Measurements from ENCODE around the gene GLT6D1.

GLT6D1 gene

DNA sequence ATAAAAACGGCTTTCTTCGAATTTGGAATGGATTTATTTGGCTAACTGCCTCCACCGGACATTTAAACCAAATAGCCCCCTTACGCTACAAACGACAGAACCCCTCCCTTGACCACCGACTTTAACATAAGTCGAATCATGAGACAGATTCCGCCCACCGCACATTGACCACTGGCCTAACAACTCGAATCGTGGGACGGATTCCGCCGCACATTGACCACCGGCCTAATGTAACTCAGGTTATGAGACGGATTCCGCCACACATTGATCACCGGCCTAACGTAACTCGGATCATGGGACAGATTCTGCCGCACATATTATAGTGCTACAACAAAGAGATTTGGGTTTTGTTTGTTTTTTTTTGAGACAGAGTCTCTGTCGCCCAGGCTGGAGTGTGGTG is 21.1 kb upstream of the GLT6D1 start:
- DNase-seq (ENCODE audit: insufficient read length, low spot score), result no peak
- no peak for FAIRE-seq
- TF ChIP-seq POLR2A (IDR thresholded peaks at IDR 0.05; ENCODE audit: low read depth, low read length) (no peak), TAF1 (IDR thresholded peaks at IDR 0.05; ENCODE audit: low read depth, low read length) (no peak), SPI1 (IDR thresholded peaks at IDR 0.05; ENCODE audit: low read depth, low read length) (no peak), POLR2AphosphoS5 (IDR thresholded peaks at IDR 0.05; ENCODE audit: low read depth, low read length) (no peak), POU2F2 (IDR thresholded peaks at IDR 0.05; ENCODE audit: low read depth, low read length) (no peak), PAX5 (IDR thresholded peaks at IDR 0.05; ENCODE audit: insufficient read depth, low read length, severe bottlenecking) (no peak)

DNA sequence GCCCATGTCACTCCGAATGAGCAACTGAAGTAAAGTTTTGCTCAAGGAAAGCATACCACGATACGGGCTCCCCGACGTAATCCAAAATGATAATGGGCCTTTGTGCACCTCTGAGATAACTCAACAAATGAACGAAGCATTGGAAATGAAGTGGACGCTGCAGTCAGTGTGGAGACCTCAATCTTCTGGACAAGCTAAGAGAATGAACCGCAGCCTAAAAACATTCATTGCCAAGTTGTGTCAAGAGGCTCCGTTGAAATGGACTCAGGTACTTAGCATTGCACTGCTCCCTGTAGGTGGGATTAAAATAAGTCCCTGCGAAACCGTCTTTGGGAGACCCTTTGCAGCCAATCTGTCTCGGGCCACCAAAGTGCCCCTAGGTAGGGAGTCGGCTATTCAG is 19.9 kb upstream of the GLT6D1 start:
- DNase-seq (ENCODE audit: insufficient read length, low spot score) (no peak), FAIRE-seq (no peak)
- TF ChIP-seq POLR2AphosphoS5 (IDR thresholded peaks at IDR 0.05; ENCODE audit: low read depth, low read length) (no peak), PAX5 (IDR thresholded peaks at IDR 0.05; ENCODE audit: insufficient read depth, low read length, severe bottlenecking) (no peak), POLR2A (IDR thresholded peaks at IDR 0.05; ENCODE audit: low read depth, low read length) (no peak), POU2F2 (IDR thresholded peaks at IDR 0.05; ENCODE audit: low read depth, low read length) (no peak), TAF1 (IDR thresholded peaks at IDR 0.05; ENCODE audit: low read depth, low read length) (no peak), SPI1 (IDR thresholded peaks at IDR 0.05; ENCODE audit: low read depth, low read length) (no peak)

DNA sequence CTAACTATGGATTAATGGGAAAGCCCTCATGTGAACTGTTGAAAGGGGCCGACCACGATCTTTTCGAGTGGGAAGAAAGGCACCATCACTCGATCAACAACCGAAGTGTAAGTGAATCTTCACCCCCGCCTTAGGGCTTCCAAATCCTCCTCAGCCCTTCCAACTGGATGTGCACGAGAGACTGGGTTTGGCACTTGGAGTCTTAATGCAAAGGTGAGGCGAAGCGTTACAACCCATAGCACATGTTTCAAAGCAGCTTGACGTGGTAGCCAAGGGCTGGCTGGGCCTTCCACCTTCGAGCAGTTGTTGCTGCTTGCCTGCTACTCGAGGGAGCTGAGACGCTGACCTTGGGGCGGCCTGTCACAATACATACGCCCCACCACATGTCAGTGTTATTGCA is 18.1 kb upstream of the GLT6D1 start:
- DNase-seq (ENCODE audit: insufficient read length, low spot score) (no peak), FAIRE-seq (no peak)
- TF ChIP-seq TAF1 (IDR thresholded peaks at IDR 0.05; ENCODE audit: low read depth, low read length), result no peak
- no peak for TF ChIP-seq PAX5 (IDR thresholded peaks at IDR 0.05; ENCODE audit: insufficient read depth, low read length, severe bottlenecking)
- TF ChIP-seq POLR2AphosphoS5 (IDR thresholded peaks at IDR 0.05; ENCODE audit: low read depth, low read length), result no peak
- TF ChIP-seq POLR2A (IDR thresholded peaks at IDR 0.05; ENCODE audit: low read depth, low read length), result no peak
- no peak for TF ChIP-seq SPI1 (IDR thresholded peaks at IDR 0.05; ENCODE audit: low read depth, low read length)
- TF ChIP-seq POU2F2 (IDR thresholded peaks at IDR 0.05; ENCODE audit: low read depth, low read length), result no peak

DNA sequence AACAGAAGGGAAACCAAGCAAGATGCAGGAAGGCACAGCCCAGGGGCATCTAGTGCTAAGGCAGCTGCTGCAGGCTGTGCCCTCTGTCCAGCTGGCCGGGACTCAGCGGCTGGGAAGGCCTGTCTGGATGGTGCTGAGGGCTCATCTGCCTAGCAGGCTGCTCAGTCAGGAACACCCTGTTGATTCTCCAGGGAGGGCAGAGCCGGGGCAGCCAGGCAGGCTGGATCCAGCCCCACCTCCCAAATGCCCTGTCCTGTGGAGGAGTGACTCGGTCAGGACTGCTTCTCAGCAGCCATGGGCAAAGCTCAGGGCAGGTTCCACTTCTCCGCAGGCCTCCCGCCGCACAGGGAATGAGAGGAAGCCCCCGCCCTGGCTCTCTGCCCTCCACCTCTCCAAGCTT is 16.0 kb upstream of the GLT6D1 start:
- DNase-seq (ENCODE audit: insufficient read length, low spot score), result no peak
- FAIRE-seq, result no peak
- TF ChIP-seq TAF1 (IDR thresholded peaks at IDR 0.05; ENCODE audit: low read depth, low read length), result no peak
- TF ChIP-seq PAX5 (IDR thresholded peaks at IDR 0.05; ENCODE audit: insufficient read depth, low read length, severe bottlenecking), result no peak
- no peak for TF ChIP-seq SPI1 (IDR thresholded peaks at IDR 0.05; ENCODE audit: low read depth, low read length)
- TF ChIP-seq POLR2A (IDR thresholded peaks at IDR 0.05; ENCODE audit: low read depth, low read length), result no peak
- no peak for TF ChIP-seq POLR2AphosphoS5 (IDR thresholded peaks at IDR 0.05; ENCODE audit: low read depth, low read length)
- no peak for TF ChIP-seq POU2F2 (IDR thresholded peaks at IDR 0.05; ENCODE audit: low read depth, low read length)

DNA sequence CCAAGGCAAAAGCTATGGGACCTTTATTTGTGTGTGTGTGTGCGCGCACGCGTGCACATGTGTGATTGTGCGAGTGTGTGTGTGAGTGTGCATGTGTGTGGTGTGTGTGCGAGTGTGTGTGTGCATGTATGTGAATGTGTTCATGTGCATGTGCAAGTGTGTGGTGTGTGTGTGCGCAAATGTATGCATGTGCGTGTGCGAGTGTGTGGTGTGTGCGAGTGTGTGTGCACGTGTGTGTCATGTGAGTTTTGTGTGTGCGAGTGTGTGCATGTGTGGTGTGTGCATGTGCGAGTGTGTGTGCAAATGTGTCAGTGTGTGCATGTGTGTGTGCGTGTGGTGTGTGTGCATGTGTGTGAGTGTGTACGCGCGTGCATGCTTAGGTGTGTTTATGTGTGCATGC is 11.1 kb upstream of the GLT6D1 start:
- TF ChIP-seq SPI1 (IDR thresholded peaks at IDR 0.05; ENCODE audit: low read depth, low read length) (no peak), POLR2AphosphoS5 (IDR thresholded peaks at IDR 0.05; ENCODE audit: low read depth, low read length) (no peak), POU2F2 (IDR thresholded peaks at IDR 0.05; ENCODE audit: low read depth, low read length) (no peak), TAF1 (IDR thresholded peaks at IDR 0.05; ENCODE audit: low read depth, low read length) (no peak), POLR2A (IDR thresholded peaks at IDR 0.05; ENCODE audit: low read depth, low read length) (no peak), PAX5 (IDR thresholded peaks at IDR 0.05; ENCODE audit: insufficient read depth, low read length, severe bottlenecking) (no peak)
- DNase-seq (ENCODE audit: insufficient read length, low spot score) (no peak), FAIRE-seq (peak; percentile 88)

DNA sequence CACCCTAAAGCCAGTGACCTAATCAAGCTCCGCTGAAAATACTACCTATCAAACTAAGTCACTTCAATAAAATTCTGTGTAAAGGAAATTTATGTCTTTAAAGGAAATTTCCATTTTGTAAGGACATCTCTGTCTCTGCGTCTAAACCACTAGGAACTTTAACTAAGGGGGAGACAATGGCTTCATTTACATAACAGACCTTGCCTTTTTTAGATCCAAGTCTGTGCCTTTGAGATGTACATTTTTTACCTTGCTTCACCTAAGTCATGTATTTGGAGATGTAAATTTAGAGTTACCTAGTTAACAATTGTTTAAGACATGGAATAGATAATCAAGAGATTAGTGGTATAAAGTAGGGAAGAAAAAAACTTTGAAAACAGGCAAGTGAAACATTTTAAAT is 10.2 kb upstream of the GLT6D1 start:
- TF ChIP-seq PAX5 (IDR thresholded peaks at IDR 0.05; ENCODE audit: insufficient read depth, low read length, severe bottlenecking), result no peak
- TF ChIP-seq POU2F2 (IDR thresholded peaks at IDR 0.05; ENCODE audit: low read depth, low read length), result no peak
- no peak for TF ChIP-seq TAF1 (IDR thresholded peaks at IDR 0.05; ENCODE audit: low read depth, low read length)
- TF ChIP-seq SPI1 (IDR thresholded peaks at IDR 0.05; ENCODE audit: low read depth, low read length), result no peak
- no peak for TF ChIP-seq POLR2AphosphoS5 (IDR thresholded peaks at IDR 0.05; ENCODE audit: low read depth, low read length)
- TF ChIP-seq POLR2A (IDR thresholded peaks at IDR 0.05; ENCODE audit: low read depth, low read length), result no peak
- FAIRE-seq, result no peak
- no peak for DNase-seq (ENCODE audit: insufficient read length, low spot score)

DNA sequence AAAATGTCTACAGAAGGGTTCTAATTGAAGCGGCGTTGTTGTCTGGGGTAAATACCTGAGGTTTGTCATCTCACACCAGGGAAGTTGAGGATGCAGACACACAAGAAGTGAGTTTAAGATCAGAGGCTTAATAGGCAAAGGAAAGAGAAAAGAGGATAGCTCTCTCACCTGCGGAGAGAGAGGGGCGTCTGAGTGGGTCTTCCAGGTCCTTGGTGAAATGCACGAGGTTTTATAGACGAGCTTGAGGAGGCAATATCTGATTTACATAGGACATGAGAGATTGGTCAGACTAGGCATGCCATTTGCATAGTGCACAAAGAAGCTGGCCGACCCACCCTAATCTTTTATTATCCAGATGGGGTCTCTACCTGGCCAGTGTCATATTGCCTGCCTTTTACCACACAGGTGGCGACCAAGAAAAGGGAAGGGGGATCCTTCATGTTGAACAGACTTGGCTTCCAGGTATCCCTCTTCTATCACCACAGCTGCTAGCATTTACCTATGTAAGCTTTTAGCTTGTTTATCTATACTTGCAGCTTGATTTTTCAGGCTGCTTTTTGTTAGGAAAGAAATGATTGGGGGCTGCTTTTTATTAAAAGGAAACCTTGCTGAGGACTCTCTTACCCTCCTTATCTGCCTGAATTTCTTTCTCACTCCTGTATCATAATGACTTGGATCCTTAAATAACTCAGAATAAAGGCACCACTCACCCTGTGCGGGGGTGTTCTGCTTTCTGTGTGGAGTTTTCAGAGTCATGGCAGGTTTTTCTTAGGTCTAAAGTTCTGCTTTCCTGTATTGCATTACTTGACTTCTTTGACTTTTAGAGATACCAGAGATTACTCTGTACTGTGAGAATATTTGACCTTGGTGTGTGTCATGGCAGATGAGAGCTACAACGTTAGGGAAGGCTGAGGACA is 9.4 kb upstream of the GLT6D1 start:
- TF ChIP-seq POLR2A (IDR thresholded peaks at IDR 0.05; ENCODE audit: low read depth, low read length) (no peak), POU2F2 (IDR thresholded peaks at IDR 0.05; ENCODE audit: low read depth, low read length) (no peak), TAF1 (IDR thresholded peaks at IDR 0.05; ENCODE audit: low read depth, low read length) (no peak), SPI1 (IDR thresholded peaks at IDR 0.05; ENCODE audit: low read depth, low read length) (no peak), POLR2AphosphoS5 (IDR thresholded peaks at IDR 0.05; ENCODE audit: low read depth, low read length) (no peak), PAX5 (IDR thresholded peaks at IDR 0.05; ENCODE audit: insufficient read depth, low read length, severe bottlenecking) (no peak)
- DNase-seq (ENCODE audit: insufficient read length, low spot score), result no peak
- no peak for FAIRE-seq

DNA sequence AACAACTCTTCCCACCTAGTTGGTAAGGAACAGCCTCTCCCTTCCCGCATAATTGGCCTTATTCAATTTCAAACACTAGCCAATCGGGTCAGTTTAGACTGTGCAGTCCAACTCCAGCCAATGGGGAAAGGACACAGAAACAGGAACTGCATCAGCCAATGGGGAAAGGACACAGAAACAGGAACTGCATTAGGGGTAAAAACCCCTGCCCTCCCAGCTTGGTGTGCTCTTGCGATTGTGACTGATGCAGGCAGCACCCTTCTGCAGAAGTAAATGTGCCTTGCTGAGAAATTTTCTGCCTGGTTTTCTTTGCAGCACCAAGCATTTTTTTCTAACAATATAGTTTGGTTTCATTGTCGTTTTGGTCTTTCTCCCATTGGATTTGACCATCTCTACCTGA is 8.5 kb upstream of the GLT6D1 start:
- no peak for FAIRE-seq
- TF ChIP-seq TAF1 (IDR thresholded peaks at IDR 0.05; ENCODE audit: low read depth, low read length) (no peak), POU2F2 (IDR thresholded peaks at IDR 0.05; ENCODE audit: low read depth, low read length) (no peak), SPI1 (IDR thresholded peaks at IDR 0.05; ENCODE audit: low read depth, low read length) (no peak), POLR2AphosphoS5 (IDR thresholded peaks at IDR 0.05; ENCODE audit: low read depth, low read length) (no peak), POLR2A (IDR thresholded peaks at IDR 0.05; ENCODE audit: low read depth, low read length) (no peak), PAX5 (IDR thresholded peaks at IDR 0.05; ENCODE audit: insufficient read depth, low read length, severe bottlenecking) (no peak)
- DNase-seq (ENCODE audit: insufficient read length, low spot score), result no peak

DNA sequence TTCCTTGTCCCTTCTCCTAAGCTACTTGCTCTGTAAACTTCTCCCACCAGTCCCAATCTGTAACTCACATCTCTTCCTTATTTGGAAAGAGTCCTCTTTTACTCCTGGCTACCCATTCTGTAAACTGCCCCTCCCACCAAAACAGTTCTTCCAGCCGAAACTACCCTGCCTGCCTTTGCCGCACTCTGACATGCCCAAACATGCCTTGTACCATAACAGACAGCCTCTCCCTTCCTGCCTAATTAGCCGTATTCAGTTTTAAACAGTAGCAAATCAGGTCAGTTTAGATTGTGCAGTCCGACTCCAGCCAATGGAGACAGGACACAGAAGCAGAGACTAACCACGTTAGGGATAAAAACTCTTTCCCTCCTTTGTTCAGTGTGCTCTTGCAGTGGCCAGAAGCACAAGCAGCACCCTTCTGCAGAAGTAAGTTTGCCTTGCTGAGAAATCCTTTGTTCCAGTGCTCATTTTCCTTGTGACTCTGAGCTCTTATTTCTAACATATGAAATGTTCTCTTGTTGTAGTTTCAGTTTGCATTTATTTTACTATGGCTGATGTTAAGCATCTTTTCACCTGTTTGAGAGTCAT is 5.4 kb upstream of the GLT6D1 start:
- FAIRE-seq, result no peak
- TF ChIP-seq TAF1 (IDR thresholded peaks at IDR 0.05; ENCODE audit: low read depth, low read length) (no peak), PAX5 (IDR thresholded peaks at IDR 0.05; ENCODE audit: insufficient read depth, low read length, severe bottlenecking) (no peak), POLR2AphosphoS5 (IDR thresholded peaks at IDR 0.05; ENCODE audit: low read depth, low read length) (no peak), SPI1 (IDR thresholded peaks at IDR 0.05; ENCODE audit: low read depth, low read length) (no peak), POU2F2 (IDR thresholded peaks at IDR 0.05; ENCODE audit: low read depth, low read length) (no peak), POLR2A (IDR thresholded peaks at IDR 0.05; ENCODE audit: low read depth, low read length) (no peak)
- DNase-seq (ENCODE audit: insufficient read length, low spot score), result no peak

Data from GM12891 (cell line).